SH-SY5Y (cell line): ENCODE results near the gene RBSN.

ENCODE experiments used
- GATA2 ChIP-seq: IDR thresholded peaks from 2 replicates; pipeline ENCODE4 v1.6.1; 2011; ENCODE audit warnings: mild to moderate bottlenecking, low read depth, low read length
- GATA3 ChIP-seq: IDR thresholded peaks from 2 replicates; pipeline ENCODE4 v1.6.1; 2011; ENCODE audit warnings: low read depth, mild to moderate bottlenecking, low read length, moderate library complexity

- TF ChIP-seq GATA3 (no peak), GATA2 (no peak)
Measured at GRCh38 chr3:15108082-15108545, 9.2 kb upstream of the RBSN start.
